A549 (cell line): Measurements from ENCODE around the gene EFCAB7. TPM values are rescaled to one million over a fixed set of nuclear protein-coding genes. Genes with fewer than 3 reads are reported as not detected.

Source experiments
- ATAC-seq, 2 experiments: fragments of 200-7000 bp in 1 of 2; fragments of >200 bp in 1 of 2; cut with Nextera tagmentation in 1 of 2; cut with Tn5 transposase in 1 of 2; 3 replicates each; pipeline versions ENCODE4 v1.8.0 to v1.9.1; 2018 to 2020; ENCODE audit warnings: mild to moderate bottlenecking in 1 of 2, moderate library complexity in 1 of 2
- CTCF ChIA-PET: fragments of 300-600 bp; sonication (Branson Sonifier 250); formaldehyde crosslinking; extraction: SDS; loops from one replicate; lab custom pipeline; 2021; ENCODE audit warnings: antibody characterized with exemption, inconsistent platforms; lab: Yijun Ruan, JAX
- POLR2A ChIA-PET: fragments of 350-600 bp; formaldehyde crosslinking; extraction: SDS; loops from one replicate; lab custom pipeline; 2021; ENCODE audit warnings: antibody characterized with exemption, inconsistent platforms; lab: Yijun Ruan, JAX
- DNase-seq, 2 experiments: peaks; one replicate each; pipeline versions ENCODE4 v3.0.0 to v3.0.0-alpha.2; 2011 to 2016; ENCODE audit warnings: low read depth in 1 of 2, low spot score in 1 of 2
- FAIRE-seq: peaks from 2 replicates; lab custom pipeline; 2011; peaks lifted over from hg19 to GRCh38; lab: Jason Lieb, UNC
- H3K27ac ChIP-seq, 2 experiments: fragments of >200 bp; sonication (Bioruptor Twin); formaldehyde crosslinking; 3 replicates each; pipeline ENCODE4 v1.5.1; 2016 to 2017
- H3K4me1 ChIP-seq: fragments of >200 bp; sonication (Bioruptor Twin); formaldehyde crosslinking; 3 replicates; pipeline ENCODE4 v1.6.1; 2016
- H3K4me2 ChIP-seq: fragments of >200 bp; sonication (Bioruptor Twin); formaldehyde crosslinking; 3 replicates; pipeline ENCODE4 v1.6.1; 2016
- H3K4me3 ChIP-seq: fragments of >200 bp; sonication (Bioruptor Twin); formaldehyde crosslinking; 3 replicates; pipeline ENCODE4 v1.5.1; 2016
- H3K9me3 ChIP-seq: fragments of >200 bp; sonication (Bioruptor Twin); formaldehyde crosslinking; 3 replicates; pipeline ENCODE4 v1.6.1; 2016
- CBX2 ChIP-seq: fragments of 200-600 bp; sonication (generic); IDR thresholded peaks from 2 replicates; pipeline ENCODE4 v1.6.1; 2016; ENCODE audit warnings: low read depth, mild to moderate bottlenecking, borderline replicate concordance
- CEBPB ChIP-seq, 2 experiments: fragments of >200 bp in 1 of 2; sonication (Bioruptor Twin) in 1 of 2; formaldehyde crosslinking in 1 of 2; IDR thresholded peaks; 2 replicates each; pipeline ENCODE4 v1.6.1; 2012 to 2016
- CHD4 ChIP-seq: fragments of 200-600 bp; sonication (generic); IDR thresholded peaks from 2 replicates; pipeline ENCODE4 v1.6.1; 2016; ENCODE audit warnings: antibody characterized with exemption, mild to moderate bottlenecking, borderline replicate concordance
- EP300 ChIP-seq, 2 experiments: fragments of >200 bp; sonication (Bioruptor Twin); formaldehyde crosslinking; IDR thresholded peaks; 2 replicates in 1 of 2; 3 replicates in 1 of 2; pipeline ENCODE4 v1.6.1; 2016 to 2017
- FOSL2 ChIP-seq, 2 experiments: fragments of 450-650 bp in 1 of 2; fragments of >200 bp in 1 of 2; sonication (Bioruptor Twin) in 1 of 2; formaldehyde crosslinking; IDR thresholded peaks; 2 replicates each; pipeline versions ENCODE4 v1.5.0 to v1.6.1; 2016 to 2020; ENCODE audit warnings: mild to moderate bottlenecking in 1 of 2, moderate library complexity in 1 of 2
- FOXS1 ChIP-seq: fragments of 250-450 bp; sonication (Bioruptor Pico); IDR thresholded peaks from 2 replicates; pipeline ENCODE4 v1.5.0; 2020; ENCODE audit warnings: mild to moderate bottlenecking, moderate library complexity
- HDAC2 ChIP-seq: fragments of 200-600 bp; sonication (generic); IDR thresholded peaks from 2 replicates; pipeline ENCODE4 v1.6.1; 2016
- HMGXB4 ChIP-seq: fragments of 250-450 bp; sonication (Bioruptor Pico); IDR thresholded peaks from 2 replicates; pipeline ENCODE4 v1.5.0; 2021; ENCODE audit warnings: mild to moderate bottlenecking, moderate library complexity, borderline replicate concordance
- HOXA7 ChIP-seq: fragments of 250-450 bp; sonication (Bioruptor Pico); IDR thresholded peaks from 2 replicates; pipeline ENCODE4 v1.5.0; 2020; ENCODE audit warnings: mild to moderate bottlenecking, moderate library complexity
- HOXB5 ChIP-seq: fragments of 250-450 bp; sonication (Bioruptor Pico); IDR thresholded peaks from 2 replicates; pipeline ENCODE4 v1.5.0; 2020; ENCODE audit warnings: mild to moderate bottlenecking, moderate library complexity
- JUN ChIP-seq, 2 experiments: fragments of >200 bp; sonication (Bioruptor Twin); formaldehyde crosslinking; IDR thresholded peaks; 2 replicates in 1 of 2; 3 replicates in 1 of 2; pipeline ENCODE4 v1.6.1; 2016 to 2017
- MAZ ChIP-seq: fragments of 150-350 bp; IDR thresholded peaks from 2 replicates; pipeline ENCODE4 v1.6.1; 2014; ENCODE audit warnings: antibody characterized with exemption, low read depth, low read length, borderline replicate concordance
- MYC ChIP-seq: IDR thresholded peaks from 2 replicates; pipeline ENCODE4 v1.6.1; 2012; ENCODE audit warnings: mild to moderate bottlenecking, inconsistent platforms, low read length, improper control_type of control experiment, borderline replicate concordance
- PBX3 ChIP-seq: IDR thresholded peaks from 2 replicates; pipeline ENCODE4 v1.6.1; 2012
- PHF8 ChIP-seq: fragments of 200-600 bp; sonication (generic); IDR thresholded peaks from 2 replicates; pipeline ENCODE4 v1.6.1; 2016; ENCODE audit warnings: low read depth, mild to moderate bottlenecking, antibody characterized with exemption, moderate library complexity, borderline replicate concordance
- POLR2A ChIP-seq: IDR thresholded peaks from 2 replicates; pipeline ENCODE4 v1.6.1; 2012; ENCODE audit warnings: mild to moderate bottlenecking, low read length
- RNF2 ChIP-seq: fragments of 200-600 bp; sonication (generic); IDR thresholded peaks from 2 replicates; pipeline ENCODE4 v1.6.1; 2016; ENCODE audit warnings: low read depth, mild to moderate bottlenecking, antibody characterized with exemption, moderate library complexity, borderline replicate concordance
- SREBF2 ChIP-seq: fragments of 450-650 bp; IDR thresholded peaks from 2 replicates; pipeline ENCODE4 v1.6.1; 2014; ENCODE audit warnings: mild to moderate bottlenecking, moderate library complexity
- USF2 ChIP-seq: fragments of 450-650 bp; IDR thresholded peaks from 2 replicates; pipeline ENCODE4 v1.6.1; 2014; ENCODE audit warnings: antibody characterized with exemption
- ZC3H11A ChIP-seq: fragments of 450-650 bp; IDR thresholded peaks from 2 replicates; pipeline ENCODE4 v1.6.1; 2014; ENCODE audit warnings: antibody characterized with exemption, mild to moderate bottlenecking
- ZNF302 ChIP-seq: fragments of 250-450 bp; sonication (Bioruptor Pico); IDR thresholded peaks from 2 replicates; pipeline ENCODE4 v1.9.0; 2021; ENCODE audit warnings: inconsistent platforms, mild to moderate bottlenecking, moderate library complexity
- WGBS: methylation state at CpG from one replicate; pipeline ENCODE4 v1.1.6; 2017; ENCODE audit errors: missing lambda C conversion rate; 5-methylcytosine and 5-hydroxymethylcytosine counted together
- polyA plus RNA-seq, 4 experiments: library from polyadenylated mRNA; depleted of rRNA in 3 of 4; stranded (reverse); fragments of >200 nt; fragmentation: RNase III in 1 of 4; extraction: RNeasy Plus Mini Kit Qiagen cat#74134 plus additional on column Dnase treatment in 1 of 4; gene quantifications; 2 replicates in 3 of 4; 3 replicates in 1 of 4; pipeline ENCODE4 v1.2.3, GENCODE V29; 2011 to 2017

The EFCAB7 gene
- polyA plus RNA-seq, 2 of the 4 experiments (the other 2 are of a cell fraction) = 4.6 to 5.6 TPM

GRCh38 chr1:63617450-63617849, 94.1 kb downstream of the EFCAB7 start:
- Histone ChIP-seq H3K27ac (peak overlapping the region in 1 of 2 experiments; percentile 59; a peak in 1 of 6 replicates), H3K4me1 (peaks cover 10% of the 10 kb centered on the region), H3K4me2 (no peak overlapping the region), H3K4me3 (no peak overlapping the region), H3K9me3 (no peaks in the 10 kb centered on the region)
- no peak for TF ChIP-seq USF2
- ChIA-PET POLR2A (no interaction called here), CTCF (interaction anchor here (1.2 to 2.9 kb wide), 7 partner anchors 11 to 629 kb away, joined by 3 to 17 read pairs (median 6); no protein-coding TSS in a partner anchor)
- DNase-seq (no peak), FAIRE-seq (no peak), ATAC-seq (no peak)
- 93% methylated on average over 4 of the region's 6 CpGs for WGBS

- H3K27ac ChIP-seq = no peak overlapping the region
- H3K4me1 ChIP-seq = peaks cover 6% of the 10 kb centered on the region; the same call in 2 of the 3 replicates
- no peak overlapping the region for H3K4me3 ChIP-seq
- POLR2A ChIA-PET = no interaction called here
- ATAC-seq = no peak
- FAIRE-seq = no peak
- H3K4me2 ChIP-seq = no peak overlapping the region
- TF ChIP-seq FOSL2 (IDR thresholded peaks at IDR 0.05) (no peak), FOSL2 (CRISPR knock-in tag; IDR thresholded peaks at IDR 0.05) (no peak), PBX3 (no peak), HOXB5 (CRISPR knock-in tag) (no peak), JUN (IDR thresholded peaks at IDR 0.05) (no peak), HDAC2 (no peak), RNF2 (no peak), PHF8 (no peak), FOXS1 (no peak), CEBPB (IDR thresholded peaks at IDR 0.05) (no peak), ZC3H11A (no peak), ZNF302 (CRISPR knock-in tag) (no peak), CBX2 (no peak), HOXA7 (CRISPR knock-in tag) (no peak), SREBF2 (no peak), MYC (no peak)
- CTCF ChIA-PET = interaction anchor here (0.6 to 2.9 kb wide), 4 partner anchors 42 to 626 kb away, joined by 3 to 17 read pairs (median 4); no protein-coding TSS in a partner anchor
- DNase-seq = no peak
- H3K9me3 ChIP-seq = no peaks in the 10 kb centered on the region
Measured at GRCh38 chr1:63618011-63618410, 94.7 kb downstream of the EFCAB7 start.

- 92% methylated on average over 4 of the region's 4 CpGs for WGBS
- H3K4me1 ChIP-seq = peaks cover 6% of the 10 kb centered on the region; the same call in 2 of the 3 replicates
- DNase-seq (no peak), ATAC-seq (no peak), FAIRE-seq (no peak)
- TF ChIP-seq HMGXB4 (CRISPR knock-in tag) (no peak), CHD4 (no peak), POLR2A (no peak), EP300 (IDR thresholded peaks at IDR 0.05) (no peak), MAZ (no peak), ZNF302 (CRISPR knock-in tag) (no peak)
- no peak overlapping the region for H3K4me2 ChIP-seq
- no peak overlapping the region for H3K27ac ChIP-seq
- CTCF ChIA-PET = interaction anchor here (1.0 to 4.6 kb wide), 2 partner anchors 625 to 628 kb away, joined by 5 to 14 read pairs; no protein-coding TSS in a partner anchor
- no peak overlapping the region for H3K4me3 ChIP-seq
- POLR2A ChIA-PET = no interaction called here
- H3K9me3 ChIP-seq = no peaks in the 10 kb centered on the region
Measured at GRCh38 chr1:63619558-63619957, 96.2 kb downstream of the EFCAB7 start.
